NCI-H2227 treated with DMSO at 0.1 percent for 48 hours (cell line): ENCODE measurements around the gene USP32.

Experiments
- DNase-seq: peaks from one replicate; lab custom pipeline; 2025; lab: John Stamatoyannopoulos, UW

USP32 gene

DNA sequence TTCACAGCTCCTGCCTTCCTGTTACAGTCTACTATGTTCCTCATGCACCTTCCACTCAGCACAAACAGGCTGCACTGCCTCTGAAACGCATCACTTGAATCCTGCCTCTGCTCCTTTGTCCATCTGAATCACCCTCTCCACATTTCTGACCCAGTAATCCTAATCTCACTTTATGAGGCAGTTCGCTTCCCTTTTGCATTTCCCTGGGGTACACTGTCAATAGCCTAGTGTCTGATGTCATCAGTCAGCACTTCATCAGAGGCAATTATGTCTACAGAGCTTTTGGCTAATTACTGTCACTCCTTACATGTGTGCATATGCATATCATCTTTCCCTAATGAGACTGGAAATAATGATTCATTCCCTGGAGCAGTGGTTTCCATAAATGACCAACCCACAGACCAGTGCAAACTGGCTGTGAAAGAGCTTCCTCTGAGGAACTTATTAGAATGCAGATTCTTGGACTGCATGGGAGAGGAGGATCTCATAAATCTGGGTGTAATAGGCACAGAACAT lies 218.6 kb downstream of the USP32 start:
- no peak for DNase-seq

DNA sequence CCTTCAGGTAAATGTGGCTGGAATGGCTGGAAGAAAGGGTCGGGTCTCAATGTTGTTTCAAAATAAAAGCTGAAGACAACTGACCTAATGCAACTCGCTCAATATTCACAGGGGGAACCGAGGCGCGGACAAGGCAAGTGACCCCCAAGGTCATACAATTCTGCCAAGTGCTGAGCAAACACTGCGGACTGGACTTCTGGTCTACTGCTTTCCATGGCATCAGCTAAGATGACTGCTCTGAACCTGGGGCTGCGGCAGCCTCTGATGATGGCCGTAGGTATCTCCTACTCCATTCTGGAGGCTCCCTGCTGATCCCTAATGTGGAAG lies 220.2 kb downstream of the USP32 start:
- DNase-seq: no peak

DNA sequence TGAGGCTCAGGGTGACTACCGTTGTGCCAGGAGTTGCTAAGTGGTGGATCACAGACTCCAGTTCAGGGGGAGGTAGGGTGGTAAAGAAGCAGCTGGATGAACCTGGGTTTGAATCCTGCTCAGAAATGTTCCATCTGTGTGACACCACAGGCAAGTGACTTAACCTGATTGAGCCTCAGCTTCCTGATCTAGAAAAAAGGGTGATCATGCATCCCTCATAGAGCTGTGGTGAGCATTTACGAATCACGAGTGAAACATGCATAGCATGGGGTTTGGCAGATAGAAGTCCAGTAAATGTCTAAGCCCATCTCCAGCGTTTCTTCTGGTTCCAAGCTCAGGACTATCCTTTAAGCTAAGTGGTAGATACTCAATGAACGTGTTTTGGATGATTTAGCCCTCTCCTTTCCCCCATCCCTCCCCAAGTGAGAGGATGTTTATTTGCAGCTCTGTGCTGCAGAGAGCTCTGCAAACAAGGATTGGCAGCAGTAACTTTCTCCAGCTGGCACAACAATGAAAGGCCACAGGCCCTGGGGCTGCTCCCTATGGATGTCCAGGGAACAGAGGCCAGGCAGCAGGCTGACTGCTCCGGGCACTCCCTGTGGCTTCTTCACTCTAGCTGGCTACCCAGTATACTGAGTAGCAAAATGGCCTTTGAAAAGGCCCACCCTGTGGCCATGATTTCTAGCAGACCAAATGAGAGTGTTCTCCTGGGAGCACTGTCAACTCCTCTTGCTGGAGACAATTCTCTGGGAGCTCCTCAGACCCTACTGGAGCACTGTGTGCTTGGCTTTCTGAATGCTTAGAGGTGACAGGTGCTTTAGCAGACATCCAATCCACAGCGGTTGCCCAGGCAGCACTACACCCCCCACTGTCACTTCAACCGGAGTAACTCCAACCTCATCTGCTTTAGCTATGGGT lies 220.8 kb downstream of the USP32 start:
- no peak for DNase-seq

DNA sequence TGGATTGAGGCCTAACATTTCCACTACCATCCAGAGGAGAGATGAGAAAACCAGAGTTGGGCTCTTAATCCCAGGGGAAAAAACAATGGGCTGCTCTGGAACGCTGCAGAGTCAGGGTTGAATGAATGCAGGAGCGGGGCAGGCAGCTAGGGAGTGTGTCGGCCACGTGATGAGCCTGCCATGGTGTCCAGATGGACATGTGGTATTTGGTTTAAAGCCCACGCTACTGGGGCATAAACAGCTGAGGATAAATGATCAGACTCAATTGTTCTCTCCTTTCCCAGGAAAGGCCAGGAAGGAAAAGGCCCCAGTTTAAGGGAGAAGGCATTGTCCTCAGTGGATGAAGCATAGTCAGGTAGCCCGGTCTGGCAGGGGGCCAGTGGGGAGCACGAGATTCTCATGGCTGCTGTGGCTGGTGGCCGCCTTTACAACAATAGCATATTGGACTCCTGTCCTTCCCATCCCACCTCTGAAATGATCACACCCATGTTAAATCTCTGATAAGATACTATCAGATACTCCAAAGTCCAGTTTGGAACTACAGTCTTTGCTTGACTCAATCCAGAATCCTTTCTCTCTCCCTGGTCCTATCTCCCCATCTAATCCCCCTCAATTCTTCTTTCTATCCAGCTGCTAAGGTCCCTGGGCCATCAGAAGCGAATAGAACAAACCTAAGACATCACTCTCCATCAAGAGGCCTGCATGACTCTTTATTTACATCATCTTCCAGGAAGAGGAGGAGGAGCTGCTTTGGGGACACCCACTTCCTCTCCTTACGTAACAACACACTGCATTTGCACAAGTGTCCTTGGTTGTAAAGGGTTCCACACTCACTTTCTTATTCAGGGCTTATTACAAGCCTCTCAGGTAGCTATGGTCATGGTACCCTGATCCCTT lies 221.8 kb downstream of the USP32 start:
- no peak for DNase-seq

DNA sequence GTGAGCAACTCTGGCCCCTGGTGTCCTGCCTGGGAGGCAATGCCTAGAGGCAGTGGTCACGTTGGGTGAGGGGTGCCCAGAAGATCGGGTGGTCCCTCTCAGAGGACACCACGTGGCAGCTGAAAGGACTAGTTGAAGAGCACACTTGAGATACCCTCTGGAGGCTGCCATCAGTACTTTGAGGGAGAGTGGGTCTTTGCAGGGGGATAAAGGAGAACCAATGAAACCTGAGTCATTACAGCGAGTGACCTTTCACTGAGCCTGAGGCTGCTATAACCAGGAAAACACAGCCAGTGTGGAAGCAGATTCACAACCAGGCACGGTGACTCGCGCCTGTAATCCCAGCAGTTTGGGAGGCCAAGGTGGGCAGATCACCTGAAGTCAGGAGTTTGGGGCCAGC lies 223.3 kb downstream of the USP32 start:
- no peak for DNase-seq

DNA sequence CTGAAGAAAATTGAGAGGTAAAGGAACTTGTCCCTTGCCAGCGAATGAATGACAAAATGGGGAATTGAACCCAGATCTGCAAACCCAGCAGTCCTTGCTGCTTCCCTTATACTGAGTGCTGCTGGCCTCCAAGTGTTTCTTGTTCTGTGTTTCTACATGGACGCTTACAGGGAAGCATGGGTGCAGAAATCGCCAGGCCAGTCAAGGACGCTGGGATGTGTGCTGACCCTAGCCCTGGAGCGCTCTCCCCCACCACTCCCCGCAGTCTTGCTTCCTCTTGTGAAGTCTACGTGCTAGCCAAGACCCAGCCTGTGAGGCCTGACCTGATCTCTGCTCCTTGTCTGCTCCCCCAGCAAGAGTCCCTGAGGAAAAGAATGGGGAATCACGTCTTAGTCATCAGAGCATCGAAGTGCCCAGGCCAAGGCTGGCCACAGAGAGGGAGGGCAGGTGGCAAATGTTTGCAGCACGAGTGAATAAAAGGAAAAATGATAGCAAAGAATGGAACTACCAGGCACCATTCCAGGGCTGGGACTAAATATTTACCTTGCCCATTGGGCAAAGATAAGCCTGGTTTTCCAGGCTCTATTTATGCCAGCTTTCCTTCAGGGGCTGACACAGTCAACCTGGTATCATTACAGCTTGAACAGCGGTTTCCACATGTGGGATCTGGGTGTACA lies 224.7 kb downstream of the USP32 start:
- no peak for DNase-seq

DNA sequence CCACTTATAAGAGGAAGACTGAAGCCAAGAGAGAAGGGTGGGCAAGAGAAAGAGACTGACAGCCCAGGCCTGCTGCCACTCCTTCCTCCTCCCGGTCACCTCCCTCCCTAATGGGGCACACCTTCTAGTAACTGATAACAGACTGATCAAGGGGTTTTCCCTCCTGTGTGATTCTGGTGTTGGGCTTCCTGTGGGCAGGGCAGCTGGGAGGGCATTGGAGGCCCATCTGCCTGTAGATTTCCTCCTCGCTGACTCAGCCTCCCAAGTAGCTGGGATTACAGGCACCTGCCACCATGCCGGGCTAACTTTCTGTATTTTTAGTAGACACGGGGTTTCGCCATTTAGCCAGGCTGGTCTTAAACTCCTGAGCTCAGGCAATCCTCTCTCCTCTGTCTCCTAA lies 226.0 kb downstream of the USP32 start:
- no peak for DNase-seq

DNA sequence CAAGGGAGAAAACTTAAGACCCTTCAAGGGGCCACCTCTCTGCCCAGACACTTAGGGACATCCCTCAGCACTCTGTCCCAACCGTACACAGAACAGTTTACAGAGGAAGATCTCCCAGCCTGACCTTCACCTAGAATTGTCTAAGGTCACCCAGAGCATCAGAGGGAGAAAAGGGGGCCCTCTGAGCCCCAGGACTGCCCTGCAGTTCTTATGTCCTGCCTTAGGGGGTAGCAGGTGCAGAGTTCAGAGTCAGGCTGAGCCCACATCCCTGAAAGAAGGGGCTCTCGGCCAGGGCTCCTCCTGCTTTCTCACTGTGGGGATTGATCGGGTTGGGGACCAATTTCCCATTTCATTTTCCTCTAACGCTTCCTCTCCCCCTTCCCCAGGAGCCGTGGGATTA lies 226.7 kb downstream of the USP32 start:
- DNase-seq: no peak

DNA sequence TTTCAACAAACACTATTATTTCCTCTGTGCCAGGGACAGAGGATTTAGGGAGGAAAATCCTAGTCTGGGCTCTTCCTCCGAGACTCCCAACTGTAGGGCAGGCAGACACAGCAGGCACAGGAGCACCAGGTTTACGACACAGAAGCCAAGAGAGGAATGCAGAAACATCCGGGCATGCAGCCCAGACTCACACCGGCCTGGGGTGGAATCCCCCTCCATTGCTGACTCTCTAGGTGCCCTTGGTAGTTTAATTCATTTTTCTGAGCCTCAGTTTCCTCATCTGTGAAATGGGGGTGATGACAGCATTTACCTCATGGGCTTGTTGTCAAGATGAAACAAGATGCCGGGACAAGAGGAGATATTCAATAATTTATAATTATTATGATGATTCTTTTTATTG lies 227.2 kb downstream of the USP32 start:
- no peak for DNase-seq

DNA sequence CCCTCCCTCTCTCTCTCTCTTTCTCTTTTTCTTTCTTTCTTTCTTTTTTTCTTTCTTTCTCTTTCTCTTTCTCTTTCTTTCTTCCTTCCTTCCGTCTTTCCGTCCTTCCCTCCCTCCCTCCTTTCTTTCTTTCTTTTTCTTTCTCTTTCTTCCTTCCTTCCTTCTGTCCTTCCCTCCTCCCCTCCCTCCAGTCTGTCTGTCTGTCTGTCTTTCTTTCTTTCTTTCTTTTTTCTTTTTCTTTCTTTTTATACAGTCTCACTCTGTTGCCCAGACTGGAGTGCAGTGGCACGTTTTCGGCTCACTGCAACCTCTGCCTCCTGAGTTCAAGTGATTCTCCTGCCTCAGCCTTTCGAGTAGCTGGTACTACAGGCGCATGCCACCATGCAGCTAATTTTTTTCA lies 227.8 kb downstream of the USP32 start:
- DNase-seq: no peak

DNA sequence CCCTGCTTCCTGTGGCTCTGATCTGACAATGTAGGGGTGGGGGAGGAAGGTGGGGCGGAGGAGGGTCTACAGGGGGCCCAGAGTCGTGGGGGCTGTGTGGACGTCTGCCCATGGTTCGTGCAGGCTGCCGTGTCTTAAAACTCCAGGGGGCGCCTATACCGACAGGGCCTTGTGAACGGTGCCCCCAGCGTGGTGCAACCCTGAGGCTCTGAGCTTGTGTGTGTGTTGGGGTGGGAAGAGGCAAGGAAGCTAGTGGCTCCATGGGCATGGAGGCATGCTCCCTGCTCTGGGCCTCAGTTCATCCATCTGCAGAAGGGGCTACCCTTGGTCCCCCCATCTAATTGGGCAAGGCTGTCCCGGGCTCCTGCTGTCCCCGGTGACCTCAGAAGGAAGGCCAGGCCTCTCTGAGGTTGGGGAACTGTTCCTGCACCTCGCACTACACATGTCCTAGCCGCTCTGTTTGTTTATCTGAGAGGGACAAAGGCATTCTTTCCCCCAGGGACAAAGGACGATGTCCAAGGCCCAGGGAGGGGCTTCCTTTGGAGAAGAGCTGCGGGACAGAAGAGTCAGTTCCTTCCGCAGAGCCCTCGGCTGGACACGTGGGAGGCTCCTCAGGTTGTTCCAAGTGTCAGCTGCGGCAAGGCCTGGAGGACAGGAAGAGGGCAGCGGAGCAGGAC lies 228.7 kb downstream of the USP32 start:
- DNase-seq: no peak

DNA sequence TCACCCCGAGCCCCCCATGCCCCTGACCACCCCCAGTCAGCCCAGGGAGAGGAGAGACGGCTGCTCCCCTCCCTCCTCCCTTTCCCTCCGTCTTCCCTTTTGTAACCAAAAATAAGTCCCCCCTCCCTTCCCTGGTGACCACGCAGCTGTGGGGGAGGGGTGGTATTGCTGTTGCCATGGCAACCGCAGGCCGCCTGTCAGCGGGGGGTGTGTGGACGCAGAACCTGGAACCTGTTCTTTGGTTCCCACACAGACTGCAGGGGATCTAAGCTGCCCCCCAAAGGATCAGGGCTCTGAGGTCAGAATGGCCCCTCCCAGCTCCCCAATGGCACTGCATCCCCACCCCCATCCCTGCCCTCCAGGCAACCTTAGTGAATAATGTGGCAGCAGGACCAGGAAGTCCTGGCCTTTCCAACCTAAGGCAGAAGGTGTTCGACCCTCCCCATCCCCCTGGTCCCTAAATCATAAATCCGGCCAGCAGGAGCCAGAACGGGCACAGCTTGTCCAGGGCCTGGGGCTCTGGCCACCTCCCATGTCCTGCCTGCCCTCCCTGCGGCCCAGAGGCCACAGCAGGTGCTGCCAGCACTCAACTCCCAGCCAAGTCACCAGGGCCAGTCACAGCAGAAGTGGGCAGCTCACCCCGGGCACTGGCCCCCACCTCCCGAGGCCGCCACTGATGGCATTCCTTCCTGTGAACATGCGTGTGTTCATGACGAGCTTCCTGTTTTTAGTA lies 230.2 kb downstream of the USP32 start:
- no peak for DNase-seq

DNA sequence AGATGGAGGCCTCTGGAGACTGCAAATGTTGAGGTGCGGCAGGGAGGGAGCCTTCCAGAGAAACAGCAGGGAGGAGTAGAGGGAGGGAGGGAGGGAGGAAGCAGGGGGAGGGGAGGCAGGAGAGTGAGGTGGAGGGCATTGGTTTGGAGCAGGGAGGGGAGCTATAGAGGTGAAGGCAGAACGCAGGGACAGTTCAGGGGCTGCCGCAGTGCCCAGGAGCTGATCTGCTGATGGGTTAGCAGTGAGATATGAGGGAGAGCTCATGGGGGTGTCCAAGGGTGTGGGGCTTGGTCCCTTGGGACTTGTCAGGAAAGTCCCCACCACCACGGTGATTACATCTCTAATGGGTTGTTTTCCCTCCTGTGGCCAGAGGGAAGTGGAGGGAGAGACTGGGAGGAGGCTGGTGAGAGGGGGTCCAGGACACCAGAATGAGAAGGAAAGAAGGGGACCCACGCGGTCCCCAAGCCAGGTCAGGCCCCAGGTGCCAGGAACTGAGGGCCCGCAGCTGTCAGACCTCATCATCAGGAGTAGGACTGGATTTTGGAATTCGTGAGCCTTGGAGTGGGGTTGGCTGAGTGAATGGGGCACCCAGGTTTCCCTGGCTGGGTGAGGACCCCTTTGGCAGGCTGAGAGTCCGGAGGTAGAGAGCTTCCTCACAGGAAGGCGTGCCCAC lies 231.0 kb downstream of the USP32 start:
- DNase-seq: no peak

DNA sequence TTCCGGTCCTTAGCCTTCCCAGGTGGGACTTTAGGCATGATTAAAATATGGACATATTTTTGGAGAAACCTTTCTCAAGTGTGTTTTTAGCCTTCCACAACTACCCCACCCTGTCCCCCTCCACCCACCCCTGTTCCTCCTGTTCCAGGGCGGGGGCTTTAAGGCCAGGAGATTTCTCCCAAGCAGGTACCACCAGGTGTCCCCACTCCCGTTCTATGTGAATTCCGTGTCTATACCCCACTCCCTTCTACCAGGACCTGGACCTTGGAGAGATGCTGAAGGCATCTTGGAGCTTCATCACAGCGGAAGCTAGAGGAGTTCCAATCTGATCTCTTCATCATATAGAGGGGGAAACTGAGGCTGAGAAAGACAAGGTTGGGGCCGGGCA lies 232.5 kb downstream of the USP32 start:
- DNase-seq: no peak

DNA sequence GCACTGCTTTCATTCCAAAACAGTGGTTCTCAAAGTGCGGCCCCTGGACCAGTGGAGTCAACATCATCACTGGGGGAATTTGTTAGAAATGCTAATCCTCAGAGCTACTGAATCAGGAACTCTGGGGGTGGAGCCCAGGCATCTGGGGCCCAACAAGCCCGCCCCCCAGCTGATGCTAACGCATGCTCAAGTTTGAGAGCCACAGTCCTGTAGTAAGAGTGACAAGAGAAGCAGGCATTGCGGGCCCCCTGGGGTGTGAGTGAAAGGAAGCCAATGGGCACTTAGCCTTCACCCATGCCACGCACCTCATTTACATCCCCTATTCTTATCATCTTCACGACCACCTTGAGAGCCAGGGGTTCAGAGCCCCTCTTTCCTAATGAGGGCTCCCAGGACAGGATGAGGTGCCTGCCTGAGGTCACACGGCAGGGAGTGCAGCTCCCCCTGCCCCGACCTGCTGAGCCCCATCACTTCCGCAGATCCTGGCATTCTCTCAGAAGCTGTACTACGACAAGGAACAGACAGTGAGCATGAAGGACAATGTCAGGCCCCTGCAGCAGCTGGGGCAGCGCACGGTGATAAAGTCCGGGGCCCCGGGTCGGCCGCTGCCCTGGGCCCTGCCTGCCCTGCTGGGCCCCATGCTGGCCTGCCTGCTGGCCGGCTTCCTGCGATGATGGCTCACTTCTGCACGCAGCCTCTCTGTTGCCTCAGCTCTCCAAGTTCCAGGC lies 233.0 kb downstream of the USP32 start:
- no peak for DNase-seq

DNA sequence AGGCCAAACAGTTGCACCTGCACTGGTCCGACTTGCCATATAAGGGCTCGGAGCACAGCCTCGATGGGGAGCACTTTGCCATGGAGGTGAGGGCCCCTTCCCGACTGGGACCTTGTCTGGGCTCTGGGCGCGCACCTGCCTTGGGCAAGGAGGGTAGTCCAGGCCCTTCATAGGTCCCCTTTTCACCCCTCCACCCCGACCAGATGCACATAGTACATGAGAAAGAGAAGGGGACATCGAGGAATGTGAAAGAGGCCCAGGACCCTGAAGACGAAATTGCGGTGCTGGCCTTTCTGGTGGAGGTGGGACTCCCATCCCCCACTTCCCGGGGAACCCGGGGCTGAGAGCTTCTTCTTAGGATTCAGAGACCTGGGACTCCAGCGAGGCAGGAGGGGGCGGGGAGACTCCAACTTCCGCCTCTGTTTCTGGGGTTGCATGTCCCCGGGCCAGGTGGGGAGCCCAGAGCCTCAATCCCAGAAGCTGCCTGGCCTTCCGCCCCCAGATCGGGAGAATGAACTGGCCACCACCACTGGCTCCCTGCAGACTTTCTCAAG lies 234.4 kb downstream of the USP32 start:
- no peak for DNase-seq

DNA sequence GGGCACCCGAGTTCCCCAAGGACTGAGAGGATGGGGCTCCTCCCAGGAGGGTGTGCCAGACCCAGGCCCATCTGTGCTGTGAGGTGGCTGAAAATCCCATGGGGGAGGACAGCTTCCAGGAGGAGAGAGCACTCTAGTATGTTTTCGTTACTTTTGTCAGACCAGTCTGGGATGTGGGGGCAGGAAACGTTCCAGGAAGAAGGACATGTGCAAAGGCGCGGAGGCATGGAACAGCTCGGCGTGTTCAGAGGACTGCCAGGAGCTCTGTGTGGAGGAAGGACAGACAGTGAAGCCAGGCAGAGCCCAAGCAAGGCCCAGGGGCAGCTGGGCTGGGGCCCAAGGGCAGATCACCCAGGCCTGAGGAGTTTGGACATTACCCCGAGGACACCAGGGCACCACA lies 235.2 kb downstream of the USP32 start:
- DNase-seq: no peak

DNA sequence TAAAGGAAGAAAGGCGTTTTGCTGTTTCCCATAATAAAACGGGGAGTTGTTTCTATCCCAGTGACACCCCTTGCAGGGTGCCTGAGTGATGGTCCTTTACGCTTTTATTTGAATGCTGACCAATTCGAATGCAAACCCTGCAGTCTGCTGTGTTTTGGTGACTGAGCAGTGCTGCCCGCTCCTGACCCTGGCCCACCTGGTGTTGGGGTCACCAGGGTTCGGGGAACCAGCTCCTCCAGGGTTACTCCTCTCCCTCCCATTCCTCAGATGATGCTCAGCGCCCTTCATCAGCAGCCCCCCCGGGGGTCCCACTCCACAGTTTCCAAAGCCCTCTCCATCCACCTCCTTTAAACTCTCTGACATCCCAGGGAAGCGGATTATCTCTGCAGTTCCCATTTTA lies 236.1 kb downstream of the USP32 start:
- no peak for DNase-seq

DNA sequence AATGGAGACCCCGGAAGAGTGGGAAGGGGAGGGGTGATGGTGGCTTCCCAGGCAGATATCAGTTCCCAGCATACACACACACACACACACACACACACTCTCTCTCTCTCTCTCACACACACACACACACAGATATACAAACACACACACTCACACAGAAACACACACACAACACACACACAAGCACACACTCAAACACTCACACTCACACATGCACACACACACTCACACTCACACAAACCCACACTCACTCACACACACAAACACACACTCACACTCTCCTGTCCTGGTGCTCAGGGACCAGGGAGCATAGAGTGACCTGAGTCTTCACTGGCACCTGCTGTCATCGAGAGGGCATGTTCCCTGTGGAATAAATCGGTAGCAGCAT lies 236.5 kb downstream of the USP32 start:
- DNase-seq: no peak
